ENCODE measurements around the gene SMPD2. TPM values are rescaled to one million over a fixed set of nuclear protein-coding genes. Genes with fewer than 3 reads are reported as not detected.

The SMPD2 gene
- total and polyA plus RNA-seq, 9 of the 15 experiments (the other 6 are each of a cell fraction or from before 2014, with no cell fraction given) = 0.13 to 21.8 (median 18.3) TPM

GRCh38 chr6:109456710-109457561 lies 16.4 kb downstream of the SMPD2 start:
- DNase-seq (ENCODE audit: extremely low read depth in 1 of 4, low spot score in 3 of 4) (no peak), FAIRE-seq (peak; percentile 74), ATAC-seq (no peak)
- Histone ChIP-seq H3K9me1 (ENCODE audit: control insufficient read depth, insufficient read depth, low read length) (no peaks in the 10 kb centered on the region), H3K9ac (ENCODE audit: insufficient read depth in 1 of 2, low read depth in 2 of 2, low read length in 2 of 2) (peak overlapping the region in 1 of 2 experiments; percentile 91; a peak in 1 of 4 replicates), H4K20me1 (replicated peaks; ENCODE audit: control insufficient read depth, insufficient read depth, low read length) (no peaks in the 10 kb centered on the region), H3K36me3 (ENCODE audit: control insufficient read depth, insufficient read depth, low read length) (peaks cover 7% of the 10 kb centered on the region), H3K4me2 (ENCODE audit: insufficient read depth, low read length) (peak overlapping the region; percentile 91; the same call in 1 of the 2 replicates), H3K4me1 (replicated peaks in 1 of 2; ENCODE audit: control insufficient read depth in 2 of 2, insufficient read depth in 2 of 2, low read length in 2 of 2) (peaks cover 5 to 29% of the 10 kb centered on the region in 2 experiments; a peak in 4 of 5 replicates), H3K79me2 (ENCODE audit: control insufficient read depth, insufficient read depth, low read length) (no peaks in the 10 kb centered on the region), H2AFZ (ENCODE audit: low read depth, low read length) (no peak overlapping the region), H3K9me3 (replicated peaks; ENCODE audit: control insufficient read depth, insufficient read depth, low read depth, low read length) (no peaks in the 10 kb centered on the region), H3K27me3 (ENCODE audit: control insufficient read depth in 2 of 2, insufficient read depth in 2 of 2, low read length in 2 of 2) (no peaks in the 10 kb centered on the region), H3K27ac (ENCODE audit: extremely low read depth, low read depth, low read length) (no peak overlapping the region), H3K4me3 (no peak overlapping the region)
- no TSS peak for BruUV-seq (replicated peaks)
- ChIA-PET CTCF (ENCODE audit: low intra/inter-chr PET ratio) (no interaction called here), POLR2A (interaction anchor here (0.5 to 8.2 kb wide), 6 partner anchors 9 to 426 kb away, joined by 3 to 92 read pairs (median 4); partner anchors contain the start of genes PPIL6, SMPD2 and ZBTB24)
- WGBS (ENCODE audit: insufficient coverage, low coverage, missing lambda C conversion rate) = 74% methylated on average over 16 of the region's 16 CpGs
- TF ChIP-seq NR2C2 (CRISPR knock-in tag; IDR thresholded peaks at IDR 0.05) (no peak), NR2C2 (tag; IDR thresholded peaks at IDR 0.05) (0 out of 2 replicates have a peak, but pooled peaks have one; percentile 6), MITF (IDR thresholded peaks at IDR 0.05) (no peak)
- intact Hi-C loops (cut with micrococcal nuclease) = no loop called here
- in situ Hi-C loops (cut with MboI) = no loop called here
